Naive B cell (primary cell): ENCODE results near the gene GRM8. TPM values are rescaled to one million over a fixed set of nuclear protein-coding genes. Genes with fewer than 3 reads are reported as not detected.

Source experiments
- ATAC-seq, 2 donors: fragments of 150-1000 bp; cut with Tn5 transposase; 2 replicates each; pipeline ENCODE4 v1.10.0; 2021; ENCODE audit warnings: low read depth in 2 of 2, mild to moderate bottlenecking in 2 of 2, moderate library complexity in 2 of 2
- DNase-seq: peaks from one replicate; pipeline ENCODE4 v3.0.0; 2022
- H3K27ac Mint-ChIP-seq, 6 donors: one replicate each; pipeline ENCODE4 v1.8.0; 2020 to 2022; ENCODE audit warnings: mild to moderate bottlenecking in 6 of 6, mixed read lengths in 6 of 6, moderate library complexity in 5 of 6, inconsistent platforms in 2 of 6
- H3K27me3 Mint-ChIP-seq, 3 donors: one replicate each; pipeline ENCODE4 v1.8.0; 2021 to 2022; ENCODE audit warnings: mixed read lengths in 3 of 3, mild to moderate bottlenecking in 1 of 3
- H3K36me3 Mint-ChIP-seq, 2 donors: one replicate each; pipeline ENCODE4 v1.8.0; 2020 to 2022; ENCODE audit warnings: mixed read lengths in 2 of 2, inconsistent platforms in 1 of 2, mild to moderate bottlenecking in 1 of 2
- H3K4me1 Mint-ChIP-seq, 3 donors: one replicate each; pipeline ENCODE4 v1.8.0; 2020 to 2022; ENCODE audit warnings: mixed read lengths in 3 of 3, inconsistent platforms in 1 of 3, mild to moderate bottlenecking in 1 of 3, moderate library complexity in 1 of 3
- H3K4me3 Mint-ChIP-seq, 8 donors: one replicate each; pipeline ENCODE4 v1.8.0; 2020 to 2022; ENCODE audit warnings: mild to moderate bottlenecking in 8 of 8, mixed read lengths in 8 of 8, moderate library complexity in 8 of 8, inconsistent platforms in 2 of 8
- H3K9me3 Mint-ChIP-seq, 7 donors: one replicate each; pipeline ENCODE4 v1.8.0; 2020 to 2022; ENCODE audit warnings: mixed read lengths in 7 of 7, mild to moderate bottlenecking in 5 of 7, inconsistent platforms in 2 of 7, moderate library complexity in 1 of 7
- polyA plus RNA-seq, 6 donors: library from polyadenylated mRNA; unstranded; fragments of 300-500 nt; fragmentation: Illumina TruSeq; gene quantifications; one replicate each; pipeline ENCODE4 v1.2.3, GENCODE V29; 2021; ENCODE audit warnings: low read depth in 6 of 6

The GRM8 gene
- not detected for polyA plus RNA-seq

- Mint-ChIP-seq H3K9me3 (no peaks in the 10 kb centered on the region), H3K27me3 (peaks cover 64 to 94% (median 85%) of the 10 kb centered on the region in 3 donors), H3K4me3 (peak within 1 kb of the TSS; percentile 82 to 95 (median 89)), H3K36me3 (no peaks in the 10 kb centered on the region), H3K4me1 (peaks cover 12 to 30% (median 19%) of the 10 kb centered on the region in 3 donors), H3K27ac (peak within 1 kb of the TSS in 2 of 6 donors; percentile 21 to 46)
- ATAC-seq (peak; percentile 36 to 43), DNase-seq (peak; percentile 12)
Observed at GRCh38 chr7:127252778-127253280, at the start of gene GRM8. Gene GRM8, minus strand, starts transcription at chr7:127252941.

- Mint-ChIP-seq H3K9me3 (no peaks in the 10 kb centered on the region), H3K4me3 (no peak overlapping the region), H3K36me3 (no peaks in the 10 kb centered on the region), H3K4me1 (no peaks in the 10 kb centered on the region), H3K27me3 (peaks cover 16 to 57% (median 49%) of the 10 kb centered on the region in 3 donors), H3K27ac (no peak overlapping the region)
- no peak for DNase-seq
- no peak for ATAC-seq
Observed at GRCh38 chr7:127290801-127291361, 38.1 kb upstream of the GRM8 start.

- no peak overlapping the region for H3K4me3 Mint-ChIP-seq
- DNase-seq, result no peak
- H3K4me1 Mint-ChIP-seq, result no peaks in the 10 kb centered on the region
- ATAC-seq, result no peak
- H3K27ac Mint-ChIP-seq, result peak overlapping the region in 1 of 6 donors; percentile 50
- no peaks in the 10 kb centered on the region for H3K36me3 Mint-ChIP-seq
- H3K9me3 Mint-ChIP-seq, result no peaks in the 10 kb centered on the region
- H3K27me3 Mint-ChIP-seq, result peaks cover 16 to 52% (median 51%) of the 10 kb centered on the region in 3 donors
Observed at GRCh38 chr7:127290116-127290655, 37.4 kb upstream of the GRM8 start.

- peaks cover 16 to 34% (median 25%) of the 10 kb centered on the region in 3 donors for H3K27me3 Mint-ChIP-seq
- no peaks in the 10 kb centered on the region for H3K36me3 Mint-ChIP-seq
- no peaks in the 10 kb centered on the region for H3K4me1 Mint-ChIP-seq
- no peak overlapping the region for H3K4me3 Mint-ChIP-seq
- ATAC-seq (no peak), DNase-seq (no peak)
- no peaks in the 10 kb centered on the region for H3K9me3 Mint-ChIP-seq
- no peak overlapping the region for H3K27ac Mint-ChIP-seq
Observed at GRCh38 chr7:127287133-127287532, 34.4 kb upstream of the GRM8 start.

GRCh38 chr7:127270093-127270492 is 17.4 kb upstream of the GRM8 start:
- Mint-ChIP-seq H3K9me3 (no peaks in the 10 kb centered on the region), H3K36me3 (no peaks in the 10 kb centered on the region), H3K27ac (no peak overlapping the region), H3K27me3 (peaks cover 23 to 34% (median 27%) of the 10 kb centered on the region in 3 donors), H3K4me3 (no peak overlapping the region), H3K4me1 (no peaks in the 10 kb centered on the region)
- no peak for ATAC-seq
- DNase-seq, result no peak

- ATAC-seq (no peak), DNase-seq (no peak)
- no peak overlapping the region for H3K4me3 Mint-ChIP-seq
- H3K4me1 Mint-ChIP-seq, result no peaks in the 10 kb centered on the region
- H3K36me3 Mint-ChIP-seq, result no peaks in the 10 kb centered on the region
- no peaks in the 10 kb centered on the region for H3K9me3 Mint-ChIP-seq
- H3K27ac Mint-ChIP-seq, result no peak overlapping the region
- peaks cover 44 to 59% (median 52%) of the 10 kb centered on the region in 3 donors for H3K27me3 Mint-ChIP-seq
Observed at GRCh38 chr7:127266047-127266446, 13.3 kb upstream of the GRM8 start.

- H3K4me1 Mint-ChIP-seq, result peaks cover 0 to 3% (median 0%) of the 10 kb centered on the region in 3 donors
- H3K4me3 Mint-ChIP-seq, result no peak overlapping the region
- H3K27me3 Mint-ChIP-seq, result peaks cover 43 to 58% (median 52%) of the 10 kb centered on the region in 3 donors
- ATAC-seq, result no peak
- H3K27ac Mint-ChIP-seq, result no peak overlapping the region
- H3K9me3 Mint-ChIP-seq, result peaks cover 0 to 6% (median under 1%) of the 10 kb centered on the region in 7 donors
- peaks cover 0 to 7% of the 10 kb centered on the region in 2 donors for H3K36me3 Mint-ChIP-seq
- no peak for DNase-seq
Observed at GRCh38 chr7:127264219-127264618, 11.5 kb upstream of the GRM8 start.

GRCh38 chr7:127258111-127258510 is 5.4 kb upstream of the GRM8 start:
- Mint-ChIP-seq H3K4me1 (peaks cover 0 to 9% (median 3%) of the 10 kb centered on the region in 3 donors), H3K27me3 (peaks cover 63 to 76% (median 73%) of the 10 kb centered on the region in 3 donors), H3K36me3 (peaks cover 0 to 11% of the 10 kb centered on the region in 2 donors), H3K4me3 (peak overlapping the region in 1 of 8 donors; percentile 42), H3K27ac (no peak overlapping the region), H3K9me3 (peaks cover 0 to 10% (median 4%) of the 10 kb centered on the region in 7 donors)
- ATAC-seq, result no peak
- no peak for DNase-seq

- Mint-ChIP-seq H3K4me3 (no peak overlapping the region), H3K27ac (no peak overlapping the region), H3K36me3 (peaks cover 0 to 11% of the 10 kb centered on the region in 2 donors), H3K4me1 (peaks cover 6 to 14% (median 9%) of the 10 kb centered on the region in 3 donors), H3K9me3 (peaks cover 0 to 10% (median 4%) of the 10 kb centered on the region in 7 donors), H3K27me3 (peaks cover 65 to 82% (median 76%) of the 10 kb centered on the region in 3 donors)
- ATAC-seq, result no peak
- DNase-seq, result no peak
Observed at GRCh38 chr7:127257086-127257485, 4.3 kb upstream of the GRM8 start.

GRCh38 chr7:127256041-127256725 is 3.4 kb upstream of the GRM8 start:
- H3K27ac Mint-ChIP-seq, result no peak overlapping the region
- H3K27me3 Mint-ChIP-seq, result peaks cover 58 to 82% (median 76%) of the 10 kb centered on the region in 3 donors
- H3K36me3 Mint-ChIP-seq, result peaks cover 0 to 11% of the 10 kb centered on the region in 2 donors
- DNase-seq (no peak), ATAC-seq (no peak)
- no peak overlapping the region for H3K4me3 Mint-ChIP-seq
- H3K9me3 Mint-ChIP-seq, result peaks cover 0 to 10% (median 4%) of the 10 kb centered on the region in 7 donors
- H3K4me1 Mint-ChIP-seq, result peaks cover 14 to 21% (median 15%) of the 10 kb centered on the region in 3 donors

GRCh38 chr7:127254163-127254684 is 1.5 kb upstream of the GRM8 start:
- Mint-ChIP-seq H3K4me3 (peak overlapping the region; percentile 42 to 95 (median 88)), H3K27me3 (peaks cover 61 to 92% (median 84%) of the 10 kb centered on the region in 3 donors), H3K9me3 (peaks cover 0 to 4% (median 3%) of the 10 kb centered on the region in 7 donors), H3K4me1 (peaks cover 12 to 30% (median 19%) of the 10 kb centered on the region in 3 donors), H3K27ac (no peak overlapping the region), H3K36me3 (peaks cover 0 to 4% of the 10 kb centered on the region in 2 donors)
- DNase-seq (no peak), ATAC-seq (no peak)

- Mint-ChIP-seq H3K27me3 (peaks cover 66 to 92% (median 84%) of the 10 kb centered on the region in 3 donors), H3K27ac (no peak overlapping the region), H3K4me1 (peaks cover 12 to 30% (median 19%) of the 10 kb centered on the region in 3 donors), H3K4me3 (peak overlapping the region; percentile 82 to 95 (median 89)), H3K9me3 (no peaks in the 10 kb centered on the region), H3K36me3 (no peaks in the 10 kb centered on the region)
- ATAC-seq, result peak; percentile 72 to 75
- peak; percentile 48 for DNase-seq
Observed at GRCh38 chr7:127253281-127254162, 781 bp upstream of the GRM8 start.
